GM18502 (cell line): ENCODE measurements around the gene FOXN3.

Source experiments
- ATAC-seq: cut with Tn5 transposase; IDR thresholded peaks from one replicate; pipeline ENCODE4 v1.9.1; 2021; ENCODE audit warnings: mild to moderate bottlenecking; ENCODE audit not compliant: unreplicated experiment, poor library complexity

The FOXN3 gene

GRCh38 chr14:89415159-89415558 lies 1.9 kb downstream of the FOXN3 start:
- no peak for ATAC-seq

- no peak for ATAC-seq
Measured at GRCh38 chr14:89411976-89412375, 5.1 kb downstream of the FOXN3 start.

- no peak for ATAC-seq
Measured at GRCh38 chr14:89409961-89410360, 7.1 kb downstream of the FOXN3 start.

- no peak for ATAC-seq
Measured at GRCh38 chr14:89408907-89409700, 7.9 kb downstream of the FOXN3 start.

- no peak for ATAC-seq
Measured at GRCh38 chr14:89407856-89408255, 9.2 kb downstream of the FOXN3 start.

- no peak for ATAC-seq
Measured at GRCh38 chr14:89406941-89407340, 10.1 kb downstream of the FOXN3 start.

- no peak for ATAC-seq
Measured at GRCh38 chr14:89406361-89406760, 10.7 kb downstream of the FOXN3 start.

GRCh38 chr14:89405712-89406111 lies 11.3 kb downstream of the FOXN3 start:
- no peak for ATAC-seq

- ATAC-seq = no peak
Measured at GRCh38 chr14:89402363-89402762, 14.7 kb downstream of the FOXN3 start.

- no peak for ATAC-seq
Measured at GRCh38 chr14:89401761-89402160, 15.3 kb downstream of the FOXN3 start.

GRCh38 chr14:89401241-89401640 lies 15.8 kb downstream of the FOXN3 start:
- no peak for ATAC-seq

GRCh38 chr14:89400529-89400928 lies 16.5 kb downstream of the FOXN3 start:
- ATAC-seq = no peak

- ATAC-seq = no peak
Measured at GRCh38 chr14:89399594-89400068, 17.4 kb downstream of the FOXN3 start.

GRCh38 chr14:89399157-89399556 lies 17.9 kb downstream of the FOXN3 start:
- no peak for ATAC-seq

- no peak for ATAC-seq
Measured at GRCh38 chr14:89397569-89398230, 19.3 kb downstream of the FOXN3 start.

- no peak for ATAC-seq
Measured at GRCh38 chr14:89394972-89395371, 22.1 kb downstream of the FOXN3 start.

GRCh38 chr14:89393222-89393745 lies 23.7 kb downstream of the FOXN3 start:
- ATAC-seq = no peak

GRCh38 chr14:89392181-89392580 lies 24.9 kb downstream of the FOXN3 start:
- ATAC-seq = no peak

GRCh38 chr14:89391556-89391955 lies 25.5 kb downstream of the FOXN3 start:
- ATAC-seq = no peak

- no peak for ATAC-seq
Measured at GRCh38 chr14:89391123-89391522, 25.9 kb downstream of the FOXN3 start.

GRCh38 chr14:89388853-89389252 lies 28.2 kb downstream of the FOXN3 start:
- no peak for ATAC-seq
